ENCODE results near the gene POLD2. TPM values are rescaled to one million over a fixed set of nuclear protein-coding genes. Genes with fewer than 3 reads are reported as not detected.
A peak's percentile ranks its signal among the peaks of the same experiment; 100 is the strongest.

POLD2 gene
- total RNA-seq, 2 experiments from 2014 or later, result 45.2 to 48.3 TPM

DNA sequence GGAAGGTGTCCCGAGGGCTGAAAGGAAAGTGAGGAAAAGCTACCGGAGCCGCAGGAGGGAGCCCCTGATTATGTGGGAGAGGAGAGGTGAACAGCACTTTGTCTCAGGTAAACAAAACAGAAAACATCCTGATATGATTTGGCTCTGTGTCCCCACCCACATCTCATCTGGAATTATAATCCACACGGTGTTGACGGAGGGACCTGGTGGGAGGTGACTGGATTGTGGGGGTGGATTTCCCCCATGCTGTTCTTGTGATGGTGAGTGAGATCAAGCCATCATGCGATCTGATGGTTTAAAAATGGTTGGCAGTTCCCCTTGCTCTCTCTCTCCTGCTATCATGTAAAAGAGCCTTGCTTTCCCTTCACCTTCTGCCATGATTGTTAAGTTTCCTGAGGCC lies 3.0 kb downstream of the POLD2 start:
- Mint-ChIP-seq H3K27ac (peak overlapping the region; percentile 53), H3K9me3 (no peaks in the 10 kb centered on the region), H3K27me3 (no peaks in the 10 kb centered on the region), H3K36me3 (ENCODE audit: low read depth) (peaks cover 45% of the 10 kb centered on the region), H3K4me1 (ENCODE audit: low read depth) (peaks cover 17% of the 10 kb centered on the region), H3K4me3 (peak overlapping the region; percentile 23)
- POLR2A ChIA-PET, result no interaction called here
- Histone ChIP-seq H3K27me3 (ENCODE audit: control insufficient read depth in 1 of 2, insufficient read depth in 2 of 2, low read length in 2 of 2) (no peaks in the 10 kb centered on the region), H3K4me3 (ENCODE audit: low read length) (no peak overlapping the region), H3K9me3 (ENCODE audit: control insufficient read depth in 1 of 2, insufficient read depth in 1 of 2, low read length in 2 of 2) (no peaks in the 10 kb centered on the region), H3K4me1 (ENCODE audit: insufficient read depth, low read length) (peaks cover 27% of the 10 kb centered on the region), H3K27ac (ENCODE audit: low read depth in 1 of 2, low read length in 2 of 2) (no peak overlapping the region), H3K36me3 (ENCODE audit: insufficient read depth, low read length) (peaks cover 56% of the 10 kb centered on the region)
- ATAC-seq (ENCODE audit: poor library complexity) (no peak), DNase-seq (no peak)
- TF ChIP-seq, protein P1, sequence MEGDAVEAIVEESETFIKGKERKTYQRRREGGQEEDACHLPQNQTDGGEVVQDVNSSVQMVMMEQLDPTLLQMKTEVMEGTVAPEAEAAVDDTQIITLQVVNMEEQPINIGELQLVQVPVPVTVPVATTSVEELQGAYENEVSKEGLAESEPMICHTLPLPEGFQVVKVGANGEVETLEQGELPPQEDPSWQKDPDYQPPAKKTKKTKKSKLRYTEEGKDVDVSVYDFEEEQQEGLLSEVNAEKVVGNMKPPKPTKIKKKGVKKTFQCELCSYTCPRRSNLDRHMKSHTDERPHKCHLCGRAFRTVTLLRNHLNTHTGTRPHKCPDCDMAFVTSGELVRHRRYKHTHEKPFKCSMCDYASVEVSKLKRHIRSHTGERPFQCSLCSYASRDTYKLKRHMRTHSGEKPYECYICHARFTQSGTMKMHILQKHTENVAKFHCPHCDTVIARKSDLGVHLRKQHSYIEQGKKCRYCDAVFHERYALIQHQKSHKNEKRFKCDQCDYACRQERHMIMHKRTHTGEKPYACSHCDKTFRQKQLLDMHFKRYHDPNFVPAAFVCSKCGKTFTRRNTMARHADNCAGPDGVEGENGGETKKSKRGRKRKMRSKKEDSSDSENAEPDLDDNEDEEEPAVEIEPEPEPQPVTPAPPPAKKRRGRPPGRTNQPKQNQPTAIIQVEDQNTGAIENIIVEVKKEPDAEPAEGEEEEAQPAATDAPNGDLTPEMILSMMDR (IDR thresholded peaks at IDR 0.05), result no peak
- intact Hi-C loops (cut with DNase I, micrococcal nuclease), result loop anchor here in 1 of 2 experiments (5.0 to 10.0 kb wide), 4 partner anchors 73 to 364 kb away; partner anchors contain the start of gene YKT6
- CTCF ChIA-PET, result no interaction called here

DNA sequence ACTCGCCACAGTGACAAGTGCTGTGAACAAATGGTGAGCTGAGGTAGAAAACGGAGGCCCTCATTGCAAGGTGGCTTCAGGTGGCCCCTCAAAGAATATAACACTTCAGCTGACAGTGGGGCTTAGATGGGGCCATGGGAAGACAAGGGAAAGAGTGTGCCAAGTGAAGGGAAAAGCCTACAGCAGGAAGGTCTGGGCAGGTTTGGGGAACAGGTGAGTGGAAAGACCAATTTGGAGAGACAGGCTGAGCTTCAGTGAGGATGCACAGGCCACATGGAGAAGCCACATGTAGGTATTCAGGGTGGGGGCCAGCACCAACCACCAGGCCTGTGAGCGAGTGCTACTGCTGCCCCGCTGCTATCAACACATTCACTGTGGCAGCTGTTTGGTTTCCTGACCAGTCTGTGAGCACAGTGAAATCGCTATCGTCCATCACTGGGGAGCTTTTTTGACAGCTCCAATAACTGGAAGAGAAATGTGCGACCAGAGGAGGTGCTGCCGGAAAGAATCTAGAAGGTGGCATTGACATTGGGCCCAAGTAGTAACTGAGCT lies 3.4 kb downstream of the POLD2 start:
- Mint-ChIP-seq H3K9me3 (no peaks in the 10 kb centered on the region), H3K27me3 (no peaks in the 10 kb centered on the region), H3K36me3 (ENCODE audit: low read depth) (peaks cover 50% of the 10 kb centered on the region), H3K4me1 (ENCODE audit: low read depth) (peaks cover 17% of the 10 kb centered on the region), H3K27ac (peak overlapping the region; percentile 53), H3K4me3 (peak overlapping the region; percentile 23)
- no peak for DNase-seq
- Histone ChIP-seq H3K4me1 (ENCODE audit: insufficient read depth, low read length) (peaks cover 27% of the 10 kb centered on the region), H3K36me3 (ENCODE audit: insufficient read depth, low read length) (peaks cover 61% of the 10 kb centered on the region), H3K27ac (ENCODE audit: low read depth in 1 of 2, low read length in 2 of 2) (no peak overlapping the region), H3K4me3 (ENCODE audit: low read length) (no peak overlapping the region), H3K27me3 (ENCODE audit: control insufficient read depth in 1 of 2, insufficient read depth in 2 of 2, low read length in 2 of 2) (no peaks in the 10 kb centered on the region), H3K9me3 (ENCODE audit: control insufficient read depth in 1 of 2, insufficient read depth in 1 of 2, low read length in 2 of 2) (no peaks in the 10 kb centered on the region)
- POLR2A ChIA-PET, result no interaction called here
- no peak for ATAC-seq (ENCODE audit: poor library complexity)
- TF ChIP-seq, protein P1 (IDR thresholded peaks at IDR 0.05), result no peak
- intact Hi-C loops (cut with DNase I, micrococcal nuclease), result loop anchor here in 1 of 2 experiments (5.0 to 10.0 kb wide), 4 partner anchors 73 to 365 kb away; partner anchors contain the start of gene YKT6
- CTCF ChIA-PET, result no interaction called here

DNA sequence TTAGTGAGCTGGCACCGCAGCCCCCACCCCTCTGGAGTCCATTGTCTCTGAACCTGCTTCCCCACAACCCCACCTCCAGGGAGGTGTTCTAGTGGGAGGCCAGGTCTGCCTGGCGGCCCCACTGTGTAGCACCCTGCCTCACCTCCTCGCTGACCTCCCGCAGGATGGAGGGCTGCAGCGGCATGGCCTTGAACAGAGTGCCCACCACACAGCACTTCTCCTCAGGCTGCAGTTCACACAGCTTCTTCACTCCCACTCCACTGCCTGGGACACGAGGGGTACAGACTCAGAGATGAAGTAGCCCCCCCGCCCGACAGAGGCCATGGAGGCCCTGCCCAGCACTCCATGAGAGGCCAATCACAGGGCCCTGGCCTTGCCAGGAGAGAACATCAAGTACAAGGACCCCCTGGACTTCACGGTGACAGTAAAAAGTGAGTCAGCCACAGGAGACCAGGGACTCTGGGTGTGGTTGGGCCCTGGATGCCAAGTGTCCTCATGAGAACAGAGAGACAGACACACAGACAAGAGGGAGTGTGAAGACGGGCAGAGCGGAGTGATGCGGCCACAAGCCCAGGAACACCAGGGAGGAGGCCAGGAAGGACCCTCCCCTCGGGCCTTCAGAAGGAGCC lies 5.4 kb downstream of the POLD2 start:
- peaks cover 63% of the 10 kb centered on the region for H3K36me3 ChIP-seq (ENCODE audit: insufficient read depth, low read length)
- Mint-ChIP-seq H3K27me3 (no peaks in the 10 kb centered on the region), H3K4me3 (no peak overlapping the region), H3K27ac (no peak overlapping the region), H3K36me3 (ENCODE audit: low read depth) (peaks cover 64% of the 10 kb centered on the region), H3K9me3 (no peaks in the 10 kb centered on the region), H3K4me1 (ENCODE audit: low read depth) (peaks cover 16% of the 10 kb centered on the region)
- H3K4me1 ChIP-seq (ENCODE audit: insufficient read depth, low read length), result peaks cover 17% of the 10 kb centered on the region
- CTCF ChIA-PET, result no interaction called here
- no peaks in the 10 kb centered on the region for H3K27me3 ChIP-seq (ENCODE audit: control insufficient read depth in 1 of 2, insufficient read depth in 2 of 2, low read length in 2 of 2)
- H3K27ac ChIP-seq (ENCODE audit: low read depth in 1 of 2, low read length in 2 of 2), result no peak overlapping the region
- H3K4me3 ChIP-seq (ENCODE audit: low read length), result no peak overlapping the region
- TF ChIP-seq, protein P1 (IDR thresholded peaks at IDR 0.05), result no peak
- ATAC-seq (ENCODE audit: poor library complexity) (no peak), DNase-seq (no peak)
- intact Hi-C loops (cut with DNase I, micrococcal nuclease), result no loop called here
- POLR2A ChIA-PET, result no interaction called here
- H3K9me3 ChIP-seq (ENCODE audit: control insufficient read depth in 1 of 2, insufficient read depth in 1 of 2, low read length in 2 of 2), result peaks cover 0 to 2% of the 10 kb centered on the region in 2 experiments

All from CD4-positive, alpha-beta T cell (primary cell).